ENCODE measurements around the gene GPR78.
"Not testable (repeated sequence)": the region's sequence is repeated elsewhere in the genome, so short reads cannot be mapped to it uniquely, and the experiment has no call there.

GPR78 gene

DNA sequence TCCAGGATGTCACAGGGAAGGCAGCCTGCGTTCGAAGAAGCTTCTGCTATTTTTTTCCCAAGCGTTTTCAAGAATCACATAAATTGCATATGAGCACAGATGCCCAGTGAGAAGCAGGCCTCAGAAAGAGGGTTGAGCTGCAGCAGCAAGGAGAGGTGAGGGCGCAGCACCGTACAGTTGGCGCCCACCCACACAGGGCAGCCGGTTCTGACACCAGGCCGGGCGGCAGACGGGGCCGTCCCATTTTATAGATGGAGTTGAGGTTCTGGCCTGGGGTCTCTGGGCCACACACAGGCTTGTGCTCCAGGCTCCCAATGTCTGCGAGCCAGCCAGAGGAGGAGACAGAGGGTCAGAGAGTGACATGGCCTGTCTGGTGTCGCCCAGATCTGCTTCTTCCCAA is 35.2 kb downstream of the GPR78 start:
- TF ChIP-seq, protein P1, sequence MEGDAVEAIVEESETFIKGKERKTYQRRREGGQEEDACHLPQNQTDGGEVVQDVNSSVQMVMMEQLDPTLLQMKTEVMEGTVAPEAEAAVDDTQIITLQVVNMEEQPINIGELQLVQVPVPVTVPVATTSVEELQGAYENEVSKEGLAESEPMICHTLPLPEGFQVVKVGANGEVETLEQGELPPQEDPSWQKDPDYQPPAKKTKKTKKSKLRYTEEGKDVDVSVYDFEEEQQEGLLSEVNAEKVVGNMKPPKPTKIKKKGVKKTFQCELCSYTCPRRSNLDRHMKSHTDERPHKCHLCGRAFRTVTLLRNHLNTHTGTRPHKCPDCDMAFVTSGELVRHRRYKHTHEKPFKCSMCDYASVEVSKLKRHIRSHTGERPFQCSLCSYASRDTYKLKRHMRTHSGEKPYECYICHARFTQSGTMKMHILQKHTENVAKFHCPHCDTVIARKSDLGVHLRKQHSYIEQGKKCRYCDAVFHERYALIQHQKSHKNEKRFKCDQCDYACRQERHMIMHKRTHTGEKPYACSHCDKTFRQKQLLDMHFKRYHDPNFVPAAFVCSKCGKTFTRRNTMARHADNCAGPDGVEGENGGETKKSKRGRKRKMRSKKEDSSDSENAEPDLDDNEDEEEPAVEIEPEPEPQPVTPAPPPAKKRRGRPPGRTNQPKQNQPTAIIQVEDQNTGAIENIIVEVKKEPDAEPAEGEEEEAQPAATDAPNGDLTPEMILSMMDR (IDR thresholded peaks at IDR 0.05; ENCODE audit: low read depth, low read length, missing control alignments): no peak
- no peak for DNase-seq (ENCODE audit: extremely low read depth, low read depth)
- H3K4me3 ChIP-seq (replicated peaks; ENCODE audit: low read depth, low read length): no peak overlapping the region

DNA sequence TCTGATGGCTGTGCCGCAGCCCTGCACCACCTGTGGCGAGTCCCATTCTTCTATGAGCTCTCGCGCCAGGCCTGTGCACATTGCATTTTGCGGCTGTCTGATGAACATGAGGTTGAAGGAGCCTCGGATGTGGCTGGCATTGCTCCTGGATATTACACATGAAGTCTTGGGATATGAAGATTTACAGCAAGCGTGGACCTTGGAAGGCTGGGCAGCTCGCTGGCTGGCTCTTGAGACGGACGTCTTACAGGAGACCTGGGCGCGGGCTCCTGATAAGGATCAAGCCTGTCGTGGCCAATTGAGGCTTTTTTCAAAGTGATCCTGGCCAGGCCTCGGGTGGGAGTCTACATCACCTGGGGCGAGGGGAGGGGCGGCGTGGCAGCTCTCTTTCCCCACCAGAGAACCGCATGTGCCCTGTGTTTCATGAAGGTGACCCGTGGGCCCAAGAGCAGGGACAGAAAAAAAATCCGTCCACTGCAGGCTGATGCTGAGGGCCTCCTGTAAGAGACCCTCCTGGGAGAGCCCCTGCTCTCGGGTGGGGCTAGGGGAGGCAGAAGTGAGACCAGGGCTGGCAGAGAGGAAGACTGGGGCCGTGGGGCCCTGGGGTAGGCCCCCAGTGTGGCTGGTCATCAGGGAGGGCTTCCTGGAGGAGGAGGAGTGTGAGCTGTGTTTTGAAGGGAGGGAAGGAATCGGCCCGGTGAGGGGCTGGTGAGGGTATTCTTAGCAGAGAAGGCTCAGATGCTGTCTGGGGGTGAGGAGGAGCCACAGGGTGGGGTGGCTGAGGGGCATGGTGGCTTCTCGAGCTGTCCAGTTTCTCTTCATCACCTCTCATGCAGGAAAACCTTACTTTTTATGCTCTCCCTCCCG is 36.0 kb downstream of the GPR78 start:
- DNase-seq (ENCODE audit: extremely low read depth, low read depth): no peak
- TF ChIP-seq, protein P1 (IDR thresholded peaks at IDR 0.05; ENCODE audit: low read depth, low read length, missing control alignments): no peak
- no peak overlapping the region for H3K4me3 ChIP-seq (replicated peaks; ENCODE audit: low read depth, low read length)

DNA sequence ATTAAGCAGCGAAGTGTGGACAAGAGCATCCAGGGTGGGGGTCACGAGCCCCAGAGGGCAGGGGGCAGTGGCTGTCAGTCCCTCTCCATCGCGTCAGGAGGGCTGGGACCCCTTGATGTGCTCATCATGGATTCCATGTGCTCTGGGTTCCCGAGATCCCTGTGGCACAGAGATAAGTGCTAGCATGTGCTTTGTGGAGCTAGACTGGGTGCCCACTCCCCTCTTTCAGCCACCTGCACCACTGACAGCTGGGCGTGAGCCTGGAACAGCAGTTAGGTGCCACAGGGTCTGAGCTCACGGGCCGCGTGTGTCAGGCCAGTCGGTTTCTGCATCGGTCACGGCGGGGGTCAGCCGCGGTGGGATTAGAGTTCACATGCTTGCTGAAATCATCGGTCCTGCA is 36.6 kb downstream of the GPR78 start:
- no peak for DNase-seq (ENCODE audit: extremely low read depth, low read depth)
- TF ChIP-seq, protein P1 (IDR thresholded peaks at IDR 0.05; ENCODE audit: low read depth, low read length, missing control alignments): no peak
- no peak overlapping the region for H3K4me3 ChIP-seq (replicated peaks; ENCODE audit: low read depth, low read length)

DNA sequence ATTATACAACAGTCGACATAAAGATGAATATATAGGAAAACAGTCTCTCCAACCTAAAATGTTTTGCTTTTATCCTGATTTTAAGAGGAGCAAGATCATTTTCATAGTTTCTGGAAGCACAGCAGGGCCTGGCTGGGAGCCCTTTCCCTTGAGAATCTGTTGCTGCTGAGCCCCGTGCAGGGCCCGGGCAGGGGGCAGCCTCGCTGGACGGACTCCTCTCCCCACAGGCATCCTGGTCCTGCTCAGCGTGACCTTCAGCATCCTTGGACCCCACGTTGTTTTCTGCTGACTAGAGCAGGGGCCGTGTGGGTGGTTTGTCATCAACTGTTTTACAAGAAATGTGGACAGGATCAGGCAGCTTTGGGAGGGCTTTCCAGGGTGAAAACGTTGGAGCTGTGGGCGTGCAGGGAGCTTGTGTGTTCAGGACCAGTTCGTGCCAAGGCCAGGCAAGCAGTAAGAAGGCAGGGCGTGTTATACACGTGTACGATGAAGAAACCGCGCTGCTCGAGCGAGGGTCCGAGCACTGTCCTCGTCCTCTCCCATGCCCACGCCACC is 37.4 kb downstream of the GPR78 start:
- TF ChIP-seq, protein P1 (IDR thresholded peaks at IDR 0.05; ENCODE audit: low read depth, low read length, missing control alignments): no peak
- H3K4me3 ChIP-seq (replicated peaks; ENCODE audit: low read depth, low read length): no peak overlapping the region
- no peak for DNase-seq (ENCODE audit: extremely low read depth, low read depth)

DNA sequence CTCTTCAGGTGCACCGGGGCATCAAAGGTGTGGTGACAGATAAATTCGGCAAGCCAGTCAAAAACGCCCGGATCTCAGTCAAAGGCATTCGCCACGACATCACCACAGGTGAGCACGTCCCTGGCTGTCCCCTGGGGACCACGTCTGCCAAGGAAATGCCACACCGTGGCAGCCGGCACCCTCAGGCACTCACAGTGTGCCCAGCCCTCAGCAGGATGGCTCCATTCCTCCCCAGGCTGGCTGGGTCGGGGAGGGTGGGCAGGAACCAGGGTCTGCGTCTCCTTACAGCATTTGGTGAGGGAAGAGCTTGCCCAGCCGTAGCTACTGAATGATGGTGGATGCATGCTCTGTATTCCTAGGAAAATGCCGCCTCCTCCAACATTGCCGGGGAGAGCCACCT is 38.2 kb downstream of the GPR78 start:
- H3K4me3 ChIP-seq (replicated peaks; ENCODE audit: low read depth, low read length): no peak overlapping the region
- TF ChIP-seq, protein P1 (IDR thresholded peaks at IDR 0.05; ENCODE audit: low read depth, low read length, missing control alignments): no peak
- no peak for DNase-seq (ENCODE audit: extremely low read depth, low read depth)

DNA sequence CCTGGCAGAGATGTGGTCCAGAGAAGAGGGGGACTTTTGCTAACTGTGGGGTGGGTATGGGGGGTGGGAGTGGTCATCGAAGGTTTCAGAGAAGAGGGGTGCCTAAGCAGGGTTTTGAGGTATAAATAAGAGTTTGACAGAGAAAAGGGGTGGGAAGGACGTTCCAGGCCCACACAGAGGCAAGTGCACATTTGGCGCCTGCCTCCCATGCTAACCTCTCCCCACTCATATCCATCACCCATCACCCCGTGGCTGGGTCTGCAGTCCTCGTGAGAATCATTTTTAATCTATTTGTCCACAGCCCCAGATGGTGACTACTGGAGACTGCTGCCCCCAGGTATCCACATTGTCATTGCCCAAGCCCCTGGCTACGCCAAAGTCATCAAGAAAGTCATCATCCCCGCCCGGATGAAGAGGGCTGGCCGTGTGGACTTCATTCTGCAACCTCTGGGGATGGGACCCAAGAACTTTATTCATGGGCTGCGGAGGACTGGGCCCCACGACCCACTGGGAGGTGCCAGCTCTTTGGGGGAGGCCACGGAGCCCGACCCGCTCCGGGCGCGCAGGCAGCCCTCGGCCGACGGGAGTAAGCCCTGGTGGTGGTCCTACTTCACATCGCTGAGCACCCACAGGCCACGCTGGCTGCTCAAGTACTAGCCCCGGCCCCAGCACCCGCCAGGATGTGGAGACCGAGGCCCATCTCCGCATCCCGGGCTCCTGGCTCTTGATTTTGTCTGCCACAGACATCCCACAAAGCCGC is 38.9 kb downstream of the GPR78 start:
- no peak for DNase-seq (ENCODE audit: extremely low read depth, low read depth)
- TF ChIP-seq, protein P1 (IDR thresholded peaks at IDR 0.05; ENCODE audit: low read depth, low read length, missing control alignments): no peak
- no peak overlapping the region for H3K4me3 ChIP-seq (replicated peaks; ENCODE audit: low read depth, low read length)

DNA sequence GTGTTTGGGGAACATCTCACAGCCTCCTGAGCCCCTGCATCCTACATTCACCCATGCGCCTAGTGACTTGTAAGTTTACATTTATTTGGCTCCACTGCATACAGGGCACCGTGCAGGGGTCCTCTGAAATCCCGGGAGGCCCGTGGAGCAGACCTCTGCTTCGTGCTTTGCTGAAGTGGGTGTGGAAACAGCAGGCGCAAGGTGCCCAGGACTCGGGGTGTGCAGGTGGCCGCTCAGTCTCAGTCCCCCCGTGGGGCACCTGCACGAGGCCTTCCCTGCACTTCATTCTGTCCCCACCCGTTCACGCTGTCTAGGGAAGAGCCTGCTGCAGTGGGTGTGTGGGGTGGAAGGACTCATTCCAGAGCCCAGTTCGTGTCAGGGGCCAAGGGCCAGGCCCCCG is 40.9 kb downstream of the GPR78 start:
- H3K4me3 ChIP-seq (replicated peaks; ENCODE audit: low read depth, low read length): not testable (repeated sequence)

DNA sequence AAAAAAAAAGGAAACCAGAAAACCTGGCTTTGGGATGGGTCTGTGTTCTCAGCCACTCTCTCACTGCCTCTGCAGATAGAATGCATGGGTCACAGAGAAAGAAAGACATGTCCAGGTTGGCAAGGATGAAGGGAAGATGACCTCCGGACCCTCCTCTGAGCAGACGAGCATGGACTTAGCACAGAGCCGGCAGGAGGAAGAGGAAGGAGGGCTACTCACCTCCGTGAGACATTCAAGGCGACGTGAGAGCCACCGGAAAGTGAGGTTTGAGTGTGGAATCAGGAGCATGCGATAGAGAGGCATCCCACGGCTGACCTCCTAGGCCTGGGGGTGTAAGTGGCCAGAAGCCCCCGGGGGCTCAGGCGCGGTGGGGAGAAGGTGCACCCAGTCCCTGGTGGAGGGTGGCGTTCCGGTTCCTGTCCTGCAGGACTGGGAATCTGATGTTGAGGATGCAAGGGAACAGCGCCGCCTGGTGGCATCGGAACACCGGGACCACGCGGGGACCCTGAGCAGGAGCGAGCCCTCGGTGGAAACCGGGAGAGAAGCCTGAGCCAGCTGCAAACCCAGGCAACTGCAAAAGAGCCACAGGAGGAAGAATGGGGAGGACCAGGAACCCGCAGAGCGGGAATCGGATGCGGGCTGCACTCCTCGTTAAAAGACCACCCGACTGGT is 44.5 kb downstream of the GPR78 start:
- DNase-seq (ENCODE audit: extremely low read depth, low read depth); H3K4me3 ChIP-seq (replicated peaks; ENCODE audit: low read depth, low read length): not testable (repeated sequence)

More for the DNA sequence above, 40.9 kb downstream of the GPR78 start:
- DNase-seq (ENCODE audit: extremely low read depth, low read depth): not testable (repeated sequence)

DNA sequence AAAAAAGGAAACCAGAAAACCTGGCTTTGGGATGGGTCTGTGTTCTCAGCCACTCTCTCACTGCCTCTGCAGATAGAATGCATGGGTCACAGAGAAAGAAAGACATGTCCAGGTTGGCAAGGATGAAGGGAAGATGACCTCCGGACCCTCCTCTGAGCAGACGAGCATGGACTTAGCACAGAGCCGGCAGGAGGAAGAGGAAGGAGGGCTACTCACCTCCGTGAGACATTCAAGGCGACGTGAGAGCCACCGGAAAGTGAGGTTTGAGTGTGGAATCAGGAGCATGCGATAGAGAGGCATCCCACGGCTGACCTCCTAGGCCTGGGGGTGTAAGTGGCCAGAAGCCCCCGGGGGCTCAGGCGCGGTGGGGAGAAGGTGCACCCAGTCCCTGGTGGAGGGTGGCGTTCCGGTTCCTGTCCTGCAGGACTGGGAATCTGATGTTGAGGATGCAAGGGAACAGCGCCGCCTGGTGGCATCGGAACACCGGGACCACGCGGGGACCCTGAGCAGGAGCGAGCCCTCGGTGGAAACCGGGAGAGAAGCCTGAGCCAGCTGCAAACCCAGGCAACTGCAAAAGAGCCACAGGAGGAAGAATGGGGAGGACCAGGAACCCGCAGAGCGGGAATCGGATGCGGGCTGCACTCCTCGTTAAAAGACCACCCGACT is 50.2 kb downstream of the GPR78 start:
- not testable (repeated sequence) for DNase-seq (ENCODE audit: extremely low read depth, low read depth); H3K4me3 ChIP-seq (replicated peaks; ENCODE audit: low read depth, low read length)
